Erythroblast (primary cell): ENCODE data around the gene GNAO1.

ENCODE experiments used
- GATA1 ChIP-seq: IDR thresholded peaks from 2 replicates; pipeline ENCODE4 v1.6.1; 2011; ENCODE audit warnings: low read depth, mild to moderate bottlenecking, control low read depth, low read length, moderate library complexity
- POLR2A ChIP-seq: IDR thresholded peaks from 2 replicates; pipeline ENCODE4 v1.6.1; 2011; ENCODE audit warnings: mild to moderate bottlenecking, low read length

DNA sequence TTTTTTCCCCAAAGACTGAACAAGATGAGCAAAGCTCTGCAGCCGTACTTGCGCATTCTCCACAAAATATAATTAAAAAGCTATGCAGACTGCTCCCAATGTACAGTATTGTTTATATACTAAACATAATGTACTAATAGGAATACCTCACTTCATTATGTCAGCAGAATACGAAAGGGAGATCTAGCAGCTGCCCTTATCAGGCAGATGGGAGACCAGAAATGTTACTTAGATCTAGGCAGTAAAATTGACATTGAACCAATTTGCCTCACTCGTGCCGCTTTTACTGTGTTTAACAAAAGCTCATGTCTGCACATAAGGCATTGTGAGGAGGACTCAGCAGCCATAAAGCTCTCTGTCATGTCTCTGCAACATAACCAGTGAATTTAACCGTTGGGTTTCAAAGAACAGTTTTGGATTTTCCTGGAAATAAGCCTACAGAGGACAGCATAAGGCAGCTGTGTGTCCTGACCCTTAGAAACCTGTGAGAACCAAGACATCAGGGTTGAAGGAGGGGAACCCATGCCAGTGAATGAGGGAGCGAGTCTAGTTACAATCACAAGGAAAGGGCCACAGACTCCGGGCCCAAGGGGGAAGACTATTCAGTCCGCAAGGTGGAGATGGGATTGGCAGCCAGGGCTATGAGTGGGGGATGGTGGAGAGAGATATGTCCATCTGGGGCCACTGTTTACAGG is 71.4 kb downstream of the GNAO1 start:
- TF ChIP-seq POLR2A, result no peak
- no peak for TF ChIP-seq GATA1
